RKO (cell line): ENCODE measurements around the gene NECAB2.

ENCODE experiments used
- DNase-seq: peaks from one replicate; pipeline ENCODE4 v3.0.0-alpha.2; 2016; ENCODE audit warnings: low spot score

NECAB2 gene

DNA sequence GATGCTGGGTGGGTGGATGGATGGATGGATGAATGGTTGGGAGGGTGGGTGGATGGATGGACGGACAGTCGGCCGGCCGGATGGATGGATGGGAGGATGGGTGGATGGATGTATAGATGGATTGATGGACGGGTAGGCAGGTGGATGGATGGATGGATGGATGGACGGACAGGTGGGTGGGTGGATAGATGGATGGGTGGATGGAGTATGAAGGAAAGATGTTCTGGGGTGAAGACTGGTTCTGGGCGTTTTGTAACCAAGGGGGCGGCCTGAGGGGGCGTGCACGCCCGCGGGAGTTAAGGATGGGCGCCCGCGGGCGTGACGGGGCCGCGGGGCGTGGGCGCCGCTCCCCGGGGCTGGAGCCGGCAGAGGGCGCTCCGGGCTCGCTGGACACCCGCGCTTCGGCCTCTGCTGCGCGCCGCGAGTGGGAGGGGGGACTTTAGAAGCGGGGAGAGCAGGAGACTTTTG is at the start of gene NECAB2:
NECAB2 (plus strand) TSS at position 407 of the 468 bp plus-strand sequence. CDS start 405 bp downstream, outside the sequence.
- no peak for DNase-seq

DNA sequence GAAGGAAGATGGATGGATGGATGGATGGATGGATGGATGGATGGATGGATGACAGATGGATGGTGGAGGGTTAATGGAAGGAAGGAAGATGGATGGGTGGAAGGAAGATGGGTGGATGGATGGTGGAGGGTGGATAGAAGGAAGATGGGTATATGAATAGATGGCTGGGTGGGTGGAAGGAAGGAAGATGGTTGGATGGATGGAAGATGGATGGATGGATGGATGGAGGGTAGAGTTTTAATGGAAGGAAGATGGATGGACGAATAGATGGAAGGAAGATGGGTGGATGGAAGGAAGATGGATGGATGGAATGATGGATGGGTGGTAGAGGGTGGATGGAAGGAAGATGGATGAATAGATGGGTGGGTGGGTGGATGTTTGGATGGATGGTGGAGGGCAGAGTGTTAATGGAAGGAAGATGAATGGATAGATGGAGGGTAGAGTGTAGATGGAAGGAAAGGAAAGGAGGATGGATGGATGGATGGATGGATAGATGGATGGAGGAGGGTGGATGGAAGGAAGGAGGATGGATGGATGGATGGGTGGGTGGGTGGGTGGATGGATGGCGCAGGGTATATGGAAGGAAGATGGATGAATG is 47.1 kb upstream of the NECAB2 start:
- no peak for DNase-seq

DNA sequence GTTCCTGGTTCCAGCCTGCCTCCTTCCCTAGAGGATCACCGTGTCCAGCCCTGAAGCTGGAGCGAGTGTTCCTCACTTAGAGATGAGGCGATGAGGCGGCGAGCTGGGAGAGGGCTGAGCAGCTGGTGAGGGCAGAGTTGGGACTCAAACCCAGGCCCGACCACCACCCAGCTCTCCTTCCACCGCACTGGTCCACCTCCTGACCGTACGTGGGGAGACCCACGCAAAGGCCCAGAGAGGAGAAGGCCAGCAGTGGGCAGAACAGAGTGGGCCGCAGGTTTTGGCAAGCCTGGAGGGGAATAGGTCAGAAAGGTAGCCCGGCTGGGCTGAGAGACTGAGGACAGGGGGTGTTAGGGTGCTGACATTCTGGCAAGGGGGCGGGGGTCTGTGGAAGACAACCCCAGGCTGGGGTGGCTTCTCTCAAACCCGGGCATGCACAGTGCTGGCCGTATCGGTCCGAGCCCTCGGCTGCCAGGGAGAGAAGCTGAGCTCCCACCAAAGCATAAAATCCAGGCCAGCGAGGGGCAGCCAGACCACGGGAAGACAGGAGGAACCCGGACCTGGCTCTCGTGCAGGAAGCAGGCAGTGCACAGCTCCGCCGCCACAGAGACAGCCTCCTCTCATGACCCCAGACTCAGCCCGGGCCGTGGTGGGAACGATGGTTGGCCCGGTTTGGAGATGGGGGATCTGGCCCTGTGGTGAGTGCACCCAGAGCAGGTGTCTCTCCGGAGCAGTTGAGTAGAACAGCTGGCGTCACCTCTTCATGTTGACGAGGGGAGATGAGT is 44.3 kb upstream of the NECAB2 start:
- no peak for DNase-seq

GRCh38 chr16:83924686-83925085 is 43.4 kb upstream of the NECAB2 start:
- DNase-seq = no peak

DNA sequence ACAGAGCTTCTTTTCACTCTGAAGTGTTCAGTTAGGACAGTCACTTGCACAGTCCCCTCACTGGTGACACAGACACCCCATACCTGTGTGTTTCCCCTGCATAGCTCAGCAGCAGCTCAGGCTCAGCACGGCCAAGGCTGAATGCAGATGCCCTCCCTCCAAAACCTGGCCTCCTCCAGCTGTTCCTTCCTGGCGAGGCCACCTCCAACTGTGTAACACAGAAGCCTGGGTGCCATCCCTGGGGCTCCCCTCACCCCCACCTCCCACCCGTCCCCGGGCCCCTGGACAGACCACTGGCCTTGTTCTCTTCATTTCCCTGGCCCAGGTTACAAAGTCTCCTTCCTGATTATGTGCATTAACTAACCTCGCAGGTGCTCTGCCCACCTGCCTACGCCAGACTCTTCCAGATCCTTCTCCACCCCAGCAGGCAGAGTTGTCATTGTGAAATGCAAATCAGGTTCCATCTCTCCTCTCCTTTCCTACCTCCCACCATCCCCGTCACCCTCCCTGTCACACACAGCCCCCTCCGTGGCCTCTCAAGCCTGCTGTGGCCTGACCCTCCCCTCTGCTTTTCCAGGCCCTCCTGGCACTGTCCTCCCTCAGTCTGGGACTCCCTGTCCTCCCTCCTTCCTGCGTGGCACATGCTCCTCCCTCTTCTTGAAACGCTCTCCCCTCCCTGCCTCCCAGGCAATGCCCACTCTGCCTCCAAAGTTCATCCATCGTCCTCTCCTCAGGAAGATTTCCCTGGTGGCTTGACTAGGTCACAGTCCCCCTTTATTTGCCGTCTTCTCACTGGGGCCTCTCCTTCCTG is 42.7 kb upstream of the NECAB2 start:
- no peak for DNase-seq

- no peak for DNase-seq
These were observed 41.9 kb upstream of the NECAB2 start for GRCh38 chr16:83925957-83926725.

DNA sequence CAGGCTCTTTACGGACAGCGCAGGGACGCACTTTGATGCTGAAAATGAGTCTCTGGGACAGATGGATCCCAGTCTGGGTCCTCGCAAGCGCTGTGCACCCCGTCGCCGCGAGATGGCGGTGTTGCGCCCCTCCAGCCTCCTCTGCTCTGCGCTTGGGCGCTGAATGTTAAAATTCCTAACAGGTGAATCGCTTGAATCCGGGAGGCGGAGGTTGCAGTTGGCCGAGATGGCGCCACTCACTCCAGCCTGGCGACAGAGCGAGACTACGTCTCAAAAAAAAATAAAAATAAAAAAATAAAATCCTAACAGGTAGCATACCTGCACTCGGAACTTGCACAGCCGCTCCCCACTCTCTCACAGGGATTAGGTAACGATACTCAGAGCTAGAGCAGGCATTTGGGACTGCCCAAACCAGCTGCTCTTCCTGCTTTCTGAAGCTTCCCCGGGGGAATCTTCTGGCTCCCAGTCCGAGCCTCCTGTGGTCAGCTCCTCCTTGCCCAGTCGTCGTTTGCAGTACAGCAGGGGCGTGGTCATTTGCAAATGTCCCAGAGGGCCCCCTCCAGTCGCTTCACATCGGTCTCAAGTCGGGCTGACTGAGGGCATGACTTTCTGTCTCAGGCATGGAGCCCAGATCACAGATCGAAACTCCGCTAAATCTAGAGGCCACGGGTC is 41.2 kb upstream of the NECAB2 start:
- DNase-seq = peak; percentile 90

DNA sequence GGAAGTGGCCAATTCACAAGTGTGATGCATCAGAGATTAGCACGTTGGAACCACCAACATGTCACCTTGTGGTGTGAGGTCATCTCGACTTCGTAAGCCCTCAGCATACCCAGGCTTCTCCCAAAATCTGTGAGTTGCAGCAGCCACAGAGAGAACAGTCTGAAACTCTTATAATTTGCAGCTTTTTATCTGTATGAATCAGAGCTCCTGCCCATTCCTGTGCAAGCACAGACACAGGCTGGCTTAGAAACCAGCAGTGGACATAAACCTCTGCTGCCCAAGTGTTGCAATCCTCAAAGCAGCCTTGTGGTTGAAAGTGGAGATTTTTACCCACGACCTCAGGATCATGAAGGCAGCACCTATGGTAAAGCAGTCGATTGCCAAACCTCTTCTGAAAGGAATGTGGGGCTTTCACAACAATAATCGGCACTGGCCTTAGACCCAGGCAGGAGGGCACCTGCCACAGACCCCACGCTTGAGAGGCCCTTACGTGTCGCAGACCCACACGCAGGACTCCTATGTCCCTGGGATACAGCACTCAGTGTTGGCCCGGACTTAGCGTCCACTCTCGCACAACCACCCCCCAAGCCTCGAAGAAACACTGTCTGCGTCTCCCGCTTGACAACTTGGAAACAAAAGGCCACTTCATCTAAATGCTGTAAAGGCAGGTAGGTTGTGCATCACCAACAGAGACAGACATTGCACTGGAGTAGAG is 39.5 kb upstream of the NECAB2 start:
- DNase-seq = no peak

DNA sequence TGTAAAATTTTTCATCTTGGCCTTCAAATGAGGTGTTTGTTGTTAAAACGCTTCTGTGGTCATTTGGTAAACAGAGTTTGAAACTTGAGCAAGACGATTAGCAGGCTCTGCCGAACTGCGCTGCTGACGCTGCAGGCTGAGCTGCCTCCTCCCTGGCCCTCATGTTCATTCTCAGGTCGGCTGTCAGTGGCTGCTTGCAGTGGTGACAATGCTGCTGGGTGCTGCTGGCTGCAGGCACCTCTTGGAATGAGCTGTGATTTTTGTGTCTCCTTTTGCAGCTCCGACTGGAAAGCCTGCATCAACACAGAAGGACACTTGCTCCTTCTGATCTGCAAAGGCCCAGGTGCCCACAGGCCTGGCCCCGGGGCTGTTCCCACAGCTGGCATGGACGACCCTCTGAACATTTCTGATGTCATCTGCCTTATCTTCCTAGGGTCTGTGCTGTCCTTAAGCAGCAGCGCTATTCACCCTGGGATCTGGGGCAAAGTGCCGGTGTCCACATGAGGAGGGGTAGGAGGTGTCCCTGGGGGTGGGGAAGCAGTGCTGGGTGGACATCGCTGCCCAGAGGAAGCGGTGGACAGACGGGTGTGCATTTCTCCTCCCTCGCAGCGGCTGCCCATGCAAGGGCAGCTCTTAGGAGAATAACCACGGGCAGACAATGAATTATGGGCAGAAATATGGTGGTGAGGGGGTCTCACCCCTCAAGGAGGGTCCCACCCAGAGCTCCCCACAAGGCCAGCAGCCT is 38.1 kb upstream of the NECAB2 start:
- DNase-seq = no peak

DNA sequence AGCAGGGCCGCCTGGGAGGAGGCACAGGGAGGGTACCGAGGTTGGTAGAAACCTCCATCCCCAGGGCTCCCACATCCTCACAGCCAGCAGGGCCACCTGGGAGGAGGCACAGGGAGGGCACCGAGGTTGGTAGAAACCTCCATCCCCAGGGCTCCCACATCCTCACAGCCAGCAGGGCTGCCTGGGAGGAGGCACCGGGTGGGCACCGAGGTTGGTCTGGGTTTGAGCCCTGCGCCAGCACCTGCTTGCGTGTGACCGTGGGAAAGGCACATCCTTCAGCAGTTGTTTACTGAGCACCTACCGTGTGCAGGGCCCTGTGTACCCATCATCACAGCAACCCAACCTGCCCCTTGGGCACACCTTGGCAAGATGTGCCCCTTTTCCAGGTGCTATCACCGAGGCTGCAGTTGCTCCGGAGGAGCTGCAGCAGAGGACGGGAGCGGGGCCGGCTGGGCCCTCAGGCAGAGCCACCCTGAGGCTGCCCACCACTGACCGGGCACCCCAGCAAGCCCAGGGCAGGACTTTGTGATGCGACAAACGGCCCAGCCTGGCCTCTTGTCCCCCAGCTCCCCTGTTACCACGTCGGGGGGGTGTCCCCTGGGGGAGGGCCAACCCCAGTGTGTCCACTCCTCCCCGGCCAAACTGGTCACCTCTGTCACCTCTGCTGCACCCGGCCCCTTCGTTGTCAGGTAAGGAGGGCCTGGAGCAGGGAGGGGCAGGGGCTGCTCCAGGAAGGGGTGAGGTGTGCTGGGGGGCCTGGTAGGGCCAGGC is 37.1 kb upstream of the NECAB2 start:
- DNase-seq = no peak

- no peak for DNase-seq
These were observed 36.5 kb upstream of the NECAB2 start for GRCh38 chr16:83931556-83931955.

DNA sequence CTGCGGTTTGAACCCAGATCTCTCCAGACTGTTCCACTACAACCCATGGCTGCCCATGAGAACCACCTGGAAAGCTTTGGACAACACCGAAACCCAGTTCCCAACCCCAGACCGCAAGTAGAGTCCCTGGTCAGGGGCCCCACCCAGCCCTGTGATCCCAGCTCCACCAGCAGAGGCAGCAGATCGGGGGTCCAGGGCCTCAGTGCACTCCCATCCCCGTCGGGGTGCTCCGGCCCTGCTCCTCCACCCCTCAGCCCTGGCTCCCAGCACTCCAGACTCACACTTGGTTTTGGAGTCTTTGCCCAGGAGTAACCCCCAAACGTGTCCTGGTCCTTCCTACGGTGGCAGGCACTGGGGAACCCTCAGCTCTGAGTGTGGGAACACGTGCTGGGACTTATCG is 35.7 kb upstream of the NECAB2 start:
- DNase-seq = no peak

GRCh38 chr16:83932955-83933673 is 34.9 kb upstream of the NECAB2 start:
- no peak for DNase-seq

DNA sequence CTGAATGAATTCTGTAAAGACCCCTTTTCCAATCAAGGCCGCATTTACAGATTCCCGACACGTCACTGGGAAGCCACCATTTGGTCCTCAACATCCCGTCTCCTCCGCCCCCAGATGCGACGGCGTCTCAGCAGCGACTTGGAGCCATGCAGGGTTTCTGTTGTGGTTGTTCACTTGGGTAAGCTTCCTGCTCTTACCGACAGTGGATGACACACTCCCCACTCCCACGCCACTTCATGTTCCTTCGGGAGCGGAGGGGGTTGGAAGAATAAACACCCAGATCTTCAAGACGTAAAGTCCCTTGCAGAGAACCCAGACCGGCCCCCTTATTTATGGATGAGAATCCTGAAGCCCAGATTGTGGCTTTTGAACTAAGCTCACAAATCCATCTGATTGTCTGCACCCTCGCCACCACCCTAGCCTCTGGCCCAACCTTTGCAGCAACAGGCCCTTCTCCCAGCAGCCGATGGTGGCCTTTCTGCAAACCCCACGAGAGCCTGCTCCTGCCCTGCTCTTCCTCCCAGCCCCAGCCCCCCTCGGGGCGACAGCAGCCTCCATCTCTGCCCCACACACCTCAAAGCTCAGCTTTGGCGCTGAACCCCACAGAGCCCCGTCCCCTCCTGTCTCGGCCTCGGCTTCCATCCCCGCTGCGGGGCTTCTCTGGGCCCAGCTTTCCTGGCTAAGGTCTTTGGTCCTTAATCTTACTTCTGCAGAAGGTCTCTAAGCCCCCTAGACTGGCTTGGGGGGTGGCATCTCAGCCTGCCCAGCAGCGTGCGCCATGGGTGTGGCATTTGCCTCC is 34.0 kb upstream of the NECAB2 start:
- DNase-seq = no peak

DNA sequence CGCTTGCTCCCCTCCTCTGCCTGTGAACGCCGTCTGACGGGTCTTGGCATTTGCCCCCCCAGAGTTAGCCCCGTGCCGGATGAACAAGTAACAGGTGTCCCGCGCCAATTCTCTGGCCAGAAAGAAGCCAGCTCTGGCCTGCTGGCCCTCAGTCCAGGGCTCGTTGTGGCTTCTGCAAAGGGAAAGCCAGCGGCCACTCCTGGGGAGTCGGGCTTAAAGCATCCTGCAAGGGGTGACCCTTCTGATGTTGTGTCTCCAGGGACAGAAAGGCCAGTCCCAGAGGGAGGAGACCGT is 33.4 kb upstream of the NECAB2 start:
- DNase-seq = no peak

DNA sequence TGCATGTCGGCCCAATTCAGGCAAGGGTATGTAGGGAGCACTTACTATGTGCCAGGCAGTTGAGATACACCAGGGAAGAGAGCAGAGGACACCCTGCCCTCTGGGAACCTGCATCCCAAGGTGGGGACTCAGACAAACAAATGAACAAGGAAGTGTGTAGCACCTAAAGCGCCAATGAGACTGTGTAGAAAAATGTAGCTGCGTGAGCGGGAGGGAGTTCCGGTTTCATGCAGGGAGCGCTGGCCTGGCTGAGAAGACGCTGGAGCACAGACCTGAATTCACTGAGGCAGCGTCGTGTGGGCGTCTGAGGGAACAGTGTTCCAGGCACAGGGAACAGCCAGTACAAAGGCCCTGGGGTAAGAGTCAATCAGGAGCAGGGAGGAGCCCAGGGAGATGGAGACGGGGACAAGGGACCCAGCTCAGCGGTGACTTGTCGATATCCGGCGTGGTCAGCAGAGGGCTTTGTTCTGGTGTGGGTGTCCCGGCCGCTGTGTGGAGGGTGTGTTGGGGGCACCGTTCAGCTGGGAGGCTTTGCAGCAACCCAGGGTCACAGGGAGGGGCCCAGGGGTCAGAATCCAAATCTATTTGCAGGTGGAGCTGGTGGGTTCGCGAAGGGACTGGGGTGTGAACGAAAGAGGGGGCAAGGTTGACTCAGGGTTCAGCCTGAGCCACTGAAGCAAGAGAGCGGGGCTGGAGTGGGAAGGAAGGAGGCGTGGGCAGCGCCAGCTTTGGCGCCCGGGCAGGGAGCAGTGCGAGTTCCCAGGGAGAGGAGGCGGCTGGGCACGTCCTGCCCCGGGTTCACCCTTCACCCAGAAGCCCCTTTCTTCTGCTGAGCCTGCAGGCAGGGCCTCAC is 32.8 kb upstream of the NECAB2 start:
- DNase-seq = no peak

DNA sequence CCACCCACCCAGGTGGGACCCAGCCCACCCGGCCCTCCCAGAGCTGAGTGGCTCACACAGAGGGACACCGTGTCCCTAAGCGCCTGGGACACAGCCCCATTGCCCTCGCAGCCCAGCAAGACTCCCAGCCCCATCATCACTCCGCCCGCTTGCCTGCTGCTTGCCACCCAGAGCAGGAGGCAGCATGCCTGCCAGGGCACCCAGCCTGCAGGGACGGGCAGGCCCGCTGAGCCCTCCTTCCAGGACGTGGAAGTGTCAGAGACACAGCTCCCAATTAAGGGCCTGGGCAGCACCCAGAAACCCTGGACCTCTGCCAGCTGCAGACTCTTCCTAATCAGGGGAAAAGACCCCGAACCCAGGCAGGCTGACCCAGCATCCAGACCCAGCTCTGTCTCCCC is 32.2 kb upstream of the NECAB2 start:
- no peak for DNase-seq
